Caco-2 (cell line): ENCODE data around the gene TAF3. TPM values are rescaled to one million over a fixed set of nuclear protein-coding genes. Genes with fewer than 3 reads are reported as not detected.

ENCODE experiments used
- BruUV-seq: library from RNA; stranded (reverse); fragments of 400-500 nt; replicated peaks from 2 replicates; lab custom pipeline; 2021; lab: Mats Ljungman, UMichigan
- CTCF ChIA-PET: fragments of 300-600 bp; sonication (Branson Sonifier 250); formaldehyde crosslinking; loops from one replicate; lab custom pipeline; 2022; ENCODE audit warnings: antibody characterized with exemption; lab: Charles Lee
- POLR2A ChIA-PET: fragments of 300-600 bp; sonication (Branson Sonifier 250); formaldehyde crosslinking; loops from one replicate; lab custom pipeline; 2022; ENCODE audit warnings: antibody characterized with exemption; lab: Charles Lee
- DNase-seq, 2 experiments: peaks; one replicate each; pipeline versions ENCODE4 v3.0.0 to v3.0.0-alpha.2; 2020 to 2022
- H3K27me3 ChIP-seq: replicated peaks from 2 replicates; pipeline ENCODE4 v1.6.0; 2011; ENCODE audit warnings: low read length; ENCODE audit not compliant: control insufficient read depth, insufficient read depth
- H3K36me3 ChIP-seq: 2 replicates; pipeline ENCODE4 v1.5.1; 2011; ENCODE audit warnings: low read length; ENCODE audit not compliant: control insufficient read depth, insufficient read depth
- H3K4me1 ChIP-seq: fragments of 250-450 bp; sonication (Bioruptor Pico); 2 replicates; pipeline ENCODE4 v1.5.1; 2020; ENCODE audit warnings: mild to moderate bottlenecking
- H3K4me3 ChIP-seq: 2 replicates; pipeline ENCODE4 v1.5.1; 2011; ENCODE audit warnings: low read depth, mild to moderate bottlenecking, control low read depth, low read length
- H3K9me3 ChIP-seq: fragments of 250-450 bp; sonication (Bioruptor Pico); 2 replicates; pipeline ENCODE4 v1.5.1; 2020; ENCODE audit warnings: mild to moderate bottlenecking, moderate library complexity
- H3K27ac Mint-ChIP-seq: one replicate; pipeline ENCODE4 v1.8.0; 2022; ENCODE audit warnings: mixed read lengths; ENCODE audit not compliant: unreplicated experiment
- H3K27me3 Mint-ChIP-seq: one replicate; pipeline ENCODE4 v1.8.0; 2022; ENCODE audit warnings: mixed read lengths; ENCODE audit not compliant: insufficient read depth, unreplicated experiment
- H3K36me3 Mint-ChIP-seq: one replicate; pipeline ENCODE4 v1.8.0; 2022; ENCODE audit warnings: mild to moderate bottlenecking, mixed read lengths; ENCODE audit not compliant: insufficient read depth, unreplicated experiment
- H3K4me1 Mint-ChIP-seq: one replicate; pipeline ENCODE4 v1.8.0; 2022; ENCODE audit warnings: low read depth, mixed read lengths; ENCODE audit not compliant: unreplicated experiment
- H3K4me3 Mint-ChIP-seq: one replicate; pipeline ENCODE4 v1.8.0; 2022; ENCODE audit warnings: mild to moderate bottlenecking, moderate library complexity, mixed read lengths; ENCODE audit not compliant: unreplicated experiment
- H3K9me3 Mint-ChIP-seq: one replicate; pipeline ENCODE4 v1.8.0; 2022; ENCODE audit warnings: mixed read lengths; ENCODE audit not compliant: unreplicated experiment
- CTCF ChIP-seq, 2 experiments: fragments of 200-600 bp in 1 of 2; IDR thresholded peaks; 1 replicate in 1 of 2; 2 replicates in 1 of 2; pipeline versions ENCODE4 v1.5.1 to v1.8.0; 2011 to 2022; ENCODE audit warnings: antibody characterized with exemption in 1 of 2, control low read depth in 1 of 2, inconsistent platforms in 1 of 2, low read depth in 1 of 2, low read length in 1 of 2, mild to moderate bottlenecking in 1 of 2, moderate library complexity in 1 of 2; ENCODE audit not compliant: insufficient read depth in 1 of 2, severe bottlenecking in 1 of 2, unreplicated experiment in 1 of 2
- intact Hi-C: fragments of 100-400 bp; cut with micrococcal nuclease; formaldehyde crosslinking; loops from one replicate; pipeline ENCODE4 v1.10.0; 2022; ENCODE audit not compliant: unreplicated experiment
- total RNA-seq: library from RNA; stranded (reverse); gene quantifications from 2 replicates; pipeline ENCODE4 v1.2.3, GENCODE V29; 2022

Gene TAF3
- total RNA-seq, 1 experiment from 2014 or later = 30.6 TPM

- H3K36me3 ChIP-seq = no peaks in the 10 kb centered on the region
- H3K4me3 Mint-ChIP-seq = no peak overlapping the region
- peaks cover 4% of the 10 kb centered on the region; the same call in 1 of the 2 replicates for H3K4me1 ChIP-seq
- BruUV-seq = no TSS peak
- H3K9me3 ChIP-seq = no peaks in the 10 kb centered on the region
- H3K27me3 ChIP-seq = no peaks in the 10 kb centered on the region
- H3K27ac Mint-ChIP-seq = no peak overlapping the region
- peaks cover 19% of the 10 kb centered on the region for H3K36me3 Mint-ChIP-seq
- POLR2A ChIA-PET = no interaction called here
- no peak for TF ChIP-seq CTCF (IDR thresholded peaks at IDR 0.05; ENCODE audit: insufficient read depth in 1 of 2, low read depth in 1 of 2, low read length in 1 of 2, severe bottlenecking in 1 of 2, unreplicated experiment in 1 of 2)
- H3K27me3 Mint-ChIP-seq = no peaks in the 10 kb centered on the region
- CTCF ChIA-PET = no interaction called here
- peaks cover 6% of the 10 kb centered on the region for H3K4me1 Mint-ChIP-seq
- no peak overlapping the region for H3K4me3 ChIP-seq
- intact Hi-C loops = no loop called here
- H3K9me3 Mint-ChIP-seq = no peaks in the 10 kb centered on the region
- DNase-seq = no peak
Observed at GRCh38 chr10:7813481-7813880, 4.8 kb upstream of the TAF3 start.

GRCh38 chr10:7817576-7817975 lies 729 bp upstream of the TAF3 start:
- H3K4me1 ChIP-seq = peaks cover 4% of the 10 kb centered on the region; the same call in 1 of the 2 replicates
- H3K27me3 Mint-ChIP-seq = no peaks in the 10 kb centered on the region
- peak overlapping the region; percentile 84 for H3K4me3 Mint-ChIP-seq
- H3K4me1 Mint-ChIP-seq = peaks cover 8% of the 10 kb centered on the region
- intact Hi-C loops = loop anchor here (5.0 kb wide), 1 partner anchor 130 kb away; no protein-coding TSS in a partner anchor
- TSS peak; percentile 86 for BruUV-seq
- H3K4me3 ChIP-seq = peak overlapping the region; percentile 95
- H3K27me3 ChIP-seq = no peaks in the 10 kb centered on the region
- ChIA-PET POLR2A (interaction anchor here (0.5 to 2.2 kb wide), 12 partner anchors 8 to 558 kb away, joined by 3 to 45 read pairs (median 4); partner anchors contain the start of genes ATP5F1C and KIN), CTCF (interaction anchor here (0.6 to 4.0 kb wide), 8 partner anchors 8 to 394 kb away, joined by 3 to 26 read pairs (median 4); partner anchors contain the start of genes ATP5F1C and KIN)
- peaks cover 15% of the 10 kb centered on the region for H3K36me3 Mint-ChIP-seq
- no peaks in the 10 kb centered on the region for H3K36me3 ChIP-seq
- no peaks in the 10 kb centered on the region for H3K9me3 Mint-ChIP-seq
- no peaks in the 10 kb centered on the region for H3K9me3 ChIP-seq
- no peak for TF ChIP-seq CTCF (IDR thresholded peaks at IDR 0.05; ENCODE audit: insufficient read depth in 1 of 2, low read depth in 1 of 2, low read length in 1 of 2, severe bottlenecking in 1 of 2, unreplicated experiment in 1 of 2)
- DNase-seq = peak in 1 of 2 experiments; percentile 55
- H3K27ac Mint-ChIP-seq = peak overlapping the region; percentile 72

- H3K9me3 ChIP-seq = no peaks in the 10 kb centered on the region
- ChIA-PET POLR2A (interaction anchor here (0.5 to 2.2 kb wide), 11 partner anchors 9 to 557 kb away, joined by 3 to 45 read pairs (median 5); partner anchors contain the start of genes ATP5F1C and KIN), CTCF (interaction anchor here (0.7 to 4.0 kb wide), 7 partner anchors 9 to 292 kb away, joined by 3 to 26 read pairs (median 5); partner anchors contain the start of genes ATP5F1C and KIN)
- peak overlapping the region; percentile 95 for H3K4me3 ChIP-seq
- TF ChIP-seq CTCF (IDR thresholded peaks at IDR 0.05; ENCODE audit: insufficient read depth in 1 of 2, low read depth in 1 of 2, low read length in 1 of 2, severe bottlenecking in 1 of 2, unreplicated experiment in 1 of 2) = no peak
- BruUV-seq = no TSS peak
- no peaks in the 10 kb centered on the region for H3K36me3 ChIP-seq
- H3K27me3 ChIP-seq = no peaks in the 10 kb centered on the region
- peak overlapping the region; percentile 84 for H3K4me3 Mint-ChIP-seq
- H3K36me3 Mint-ChIP-seq = peaks cover 15% of the 10 kb centered on the region
- peaks cover 8% of the 10 kb centered on the region for H3K4me1 Mint-ChIP-seq
- no peak for DNase-seq
- H3K4me1 ChIP-seq = peaks cover 4% of the 10 kb centered on the region; the same call in 1 of the 2 replicates
- intact Hi-C loops = loop anchor here (1.0 to 5.0 kb wide), 2 partner anchors 30 to 131 kb away; partner anchors contain the start of gene ATP5F1C
- H3K27me3 Mint-ChIP-seq = no peaks in the 10 kb centered on the region
- peak overlapping the region; percentile 72 for H3K27ac Mint-ChIP-seq
- H3K9me3 Mint-ChIP-seq = no peaks in the 10 kb centered on the region
Observed at GRCh38 chr10:7817984-7818294, 366 bp upstream of the TAF3 start.
